ENCODE results near the gene KCNJ6.
A peak's percentile ranks its signal among the peaks of the same experiment; 100 is the strongest.
"Not testable (repeated sequence)": the region's sequence is repeated elsewhere in the genome, so short reads cannot be mapped to it uniquely, and the experiment has no call there.

KCNJ6 gene, protein sequence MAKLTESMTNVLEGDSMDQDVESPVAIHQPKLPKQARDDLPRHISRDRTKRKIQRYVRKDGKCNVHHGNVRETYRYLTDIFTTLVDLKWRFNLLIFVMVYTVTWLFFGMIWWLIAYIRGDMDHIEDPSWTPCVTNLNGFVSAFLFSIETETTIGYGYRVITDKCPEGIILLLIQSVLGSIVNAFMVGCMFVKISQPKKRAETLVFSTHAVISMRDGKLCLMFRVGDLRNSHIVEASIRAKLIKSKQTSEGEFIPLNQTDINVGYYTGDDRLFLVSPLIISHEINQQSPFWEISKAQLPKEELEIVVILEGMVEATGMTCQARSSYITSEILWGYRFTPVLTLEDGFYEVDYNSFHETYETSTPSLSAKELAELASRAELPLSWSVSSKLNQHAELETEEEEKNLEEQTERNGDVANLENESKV

DNA sequence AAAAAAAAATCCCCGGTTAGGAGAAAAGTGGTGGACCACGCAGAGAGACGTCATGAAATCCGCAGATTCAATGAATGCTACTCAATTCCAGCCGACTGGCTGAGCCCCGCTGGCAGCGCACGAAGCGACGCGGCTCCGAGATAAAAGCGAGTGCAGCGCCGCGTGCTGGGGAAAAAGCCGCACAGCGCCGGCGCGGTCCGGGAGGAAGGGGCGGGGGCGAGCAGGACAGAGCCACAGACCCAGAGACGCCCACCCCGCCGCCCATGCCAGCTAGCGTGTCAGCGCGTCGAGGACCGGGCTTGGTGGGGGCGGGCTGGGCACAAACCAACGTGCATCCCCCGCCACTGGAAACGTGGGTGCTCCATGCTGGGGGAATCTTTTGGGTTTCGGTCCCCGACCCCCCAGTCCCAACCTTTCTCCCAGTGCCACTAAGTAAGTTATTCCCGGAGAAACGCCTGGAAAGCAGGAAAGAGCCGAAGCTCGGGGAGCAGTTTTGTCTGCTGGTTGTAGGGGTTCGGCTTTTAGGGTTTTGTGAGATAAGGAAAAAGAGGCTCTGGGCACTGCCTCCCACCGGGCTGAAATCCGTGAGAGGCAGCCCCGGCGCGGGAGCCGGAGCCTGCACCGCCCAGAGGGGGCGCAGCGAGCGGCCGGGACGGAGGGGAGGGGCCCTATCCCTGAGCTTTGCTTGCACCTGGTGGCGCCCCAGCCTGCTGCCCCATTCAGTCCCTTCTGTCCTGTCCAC is at the start of gene KCNJ6:
Gene KCNJ6 (minus strand): TSS at position 148 of the 742 bp plus-strand sequence. CDS start 75,775 bp downstream, outside the sequence.
- peak; percentile 55 for DNase-seq

DNA sequence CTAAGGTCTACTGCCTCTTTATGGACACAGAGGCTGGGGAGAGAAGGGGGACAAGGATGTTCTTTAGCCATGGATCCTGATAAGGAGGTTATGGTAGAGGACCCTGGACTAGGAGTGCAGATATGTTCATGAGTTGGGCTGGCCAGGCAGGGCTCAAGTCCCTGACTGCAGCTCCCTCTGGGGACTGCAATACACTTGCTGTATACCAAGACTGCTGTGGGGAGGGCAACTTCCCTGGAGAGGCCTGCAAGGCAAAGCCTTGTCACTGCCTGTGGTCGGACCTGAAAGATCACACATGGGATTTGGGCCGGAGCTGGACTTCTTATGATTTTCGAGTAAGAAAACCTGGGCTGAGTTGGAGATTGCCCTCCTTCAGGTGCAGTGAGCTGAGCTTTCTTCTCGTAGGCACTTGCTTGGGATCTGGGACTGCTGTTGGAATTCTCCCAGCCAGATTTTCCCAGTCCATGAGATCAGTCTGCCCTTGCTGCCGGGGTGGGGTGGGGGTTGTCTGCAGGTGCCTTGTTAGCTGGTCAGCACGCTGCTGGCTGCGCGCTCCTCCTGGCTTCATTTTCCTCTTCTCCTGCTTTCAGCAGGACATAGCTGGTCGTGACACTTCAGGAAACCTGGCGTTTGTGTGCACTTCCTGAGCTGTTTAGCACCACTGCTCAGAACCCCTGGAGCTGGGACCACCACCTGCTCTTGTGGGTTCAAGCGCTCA is 49.0 kb upstream of the KCNJ6 start:
- DNase-seq: no peak

DNA sequence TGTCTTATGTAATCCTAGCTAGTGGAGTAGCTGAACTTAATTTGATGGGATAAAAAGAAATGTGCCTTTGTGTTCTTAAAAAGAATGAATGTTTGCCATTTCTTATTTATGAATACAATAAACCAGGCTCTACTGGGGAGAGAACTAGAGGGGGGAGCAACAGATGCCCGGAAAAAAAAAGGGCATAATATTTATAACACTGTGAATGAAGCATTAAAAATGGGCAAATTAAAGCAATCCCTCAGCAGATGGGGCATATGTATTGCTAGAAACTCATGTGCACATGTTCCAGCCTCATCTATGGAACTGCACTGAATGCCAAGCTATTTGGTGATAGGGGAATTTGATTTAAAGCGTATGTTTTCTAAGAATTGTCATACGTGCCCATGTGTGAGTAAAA is 42.3 kb upstream of the KCNJ6 start:
- DNase-seq: no peak

DNA sequence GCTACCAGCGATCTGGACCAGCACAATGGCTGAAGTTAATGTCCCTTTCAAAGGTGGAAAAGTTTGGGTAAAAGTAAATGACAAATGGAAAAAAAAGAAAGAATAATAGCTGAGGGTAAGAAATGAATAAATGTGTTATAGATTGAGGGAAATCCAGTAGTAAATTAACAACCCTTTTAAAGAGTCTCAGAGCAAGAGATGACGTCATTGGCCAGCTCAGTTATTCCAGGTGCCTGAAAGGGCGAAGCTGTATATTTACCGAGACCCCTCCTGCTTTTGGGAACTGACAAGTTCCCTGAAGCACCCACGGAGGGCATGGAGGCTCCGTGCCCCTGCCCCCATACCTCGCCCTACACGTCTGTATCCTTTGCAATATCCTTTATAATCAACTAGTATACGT is 40.5 kb upstream of the KCNJ6 start:
- no peak for DNase-seq

DNA sequence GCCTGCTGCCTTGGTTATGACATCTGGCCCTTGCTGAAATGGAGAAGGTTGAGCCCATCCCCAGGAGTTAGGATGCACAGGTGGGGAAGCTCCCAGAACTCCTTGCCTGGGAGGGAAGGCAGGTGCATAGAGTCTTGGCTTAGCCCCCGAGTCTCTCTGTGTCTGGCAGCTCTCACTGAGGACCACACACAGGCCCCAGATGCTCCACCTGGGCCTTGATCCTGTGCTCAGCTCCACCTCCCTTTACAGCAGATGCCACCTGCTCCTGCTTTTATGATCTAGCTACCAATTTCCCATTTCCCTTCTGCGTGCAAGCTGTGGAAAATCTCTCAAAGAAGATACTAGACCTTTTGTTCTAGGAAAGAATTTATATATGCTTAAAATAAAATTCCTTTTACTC is 28.8 kb upstream of the KCNJ6 start:
- DNase-seq: no peak

DNA sequence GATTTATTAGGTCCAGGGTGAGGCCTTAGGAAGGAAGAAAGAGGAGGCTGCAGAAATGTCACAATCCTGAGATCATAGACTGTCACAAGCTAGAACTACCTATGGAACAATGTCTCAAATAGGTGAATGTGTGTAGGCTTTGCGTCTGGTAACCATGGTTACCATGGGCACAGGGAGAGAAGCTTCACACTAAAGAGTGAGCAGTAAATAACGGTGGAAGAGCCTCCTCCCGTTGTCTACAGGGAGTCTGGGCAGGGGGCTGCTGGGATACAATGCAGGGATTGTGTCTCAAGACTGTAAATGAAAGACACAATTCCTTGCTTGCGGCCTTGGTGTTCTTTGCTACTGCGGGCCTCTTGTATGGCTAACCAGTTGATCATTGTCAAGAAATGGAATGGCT is 28.2 kb upstream of the KCNJ6 start:
- DNase-seq: no peak

DNA sequence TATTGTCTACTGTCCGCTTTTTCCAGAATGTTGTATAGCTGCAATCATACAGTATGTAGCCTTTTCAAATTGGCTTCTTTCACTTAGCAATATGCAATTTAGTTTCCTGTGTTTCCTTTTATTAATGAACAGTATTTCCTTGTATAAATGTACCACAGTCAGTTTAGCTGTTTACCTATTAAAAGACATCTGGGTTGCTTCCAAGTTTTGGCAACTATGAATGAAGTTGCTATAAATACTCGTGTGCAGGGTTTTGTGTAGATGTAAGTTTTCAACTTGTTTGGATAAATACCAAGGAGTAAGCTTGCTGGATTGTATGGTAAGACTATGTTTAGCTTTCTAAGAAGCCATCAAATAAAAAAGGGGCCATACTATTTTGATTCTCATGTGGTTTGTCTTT is 24.4 kb upstream of the KCNJ6 start:
- DNase-seq: no peak

DNA sequence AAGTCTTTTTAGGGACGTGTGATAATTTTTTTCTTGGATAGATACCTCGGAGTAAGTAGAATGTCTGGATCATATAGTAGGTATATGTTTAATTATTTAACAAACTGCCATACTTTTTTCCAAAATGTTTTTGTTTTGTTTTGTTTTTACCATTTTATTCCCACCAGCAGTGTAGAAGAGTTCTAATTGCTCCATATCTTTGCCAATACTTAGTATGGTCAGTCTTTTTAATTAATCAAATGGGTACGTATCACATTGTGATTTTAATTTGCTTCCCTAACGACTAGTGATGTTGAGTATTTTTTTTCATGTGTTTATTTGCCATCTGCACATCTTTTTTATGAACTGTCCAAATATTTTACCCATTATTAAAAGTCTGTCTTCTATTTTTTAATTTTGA is 23.6 kb upstream of the KCNJ6 start:
- DNase-seq: no peak

DNA sequence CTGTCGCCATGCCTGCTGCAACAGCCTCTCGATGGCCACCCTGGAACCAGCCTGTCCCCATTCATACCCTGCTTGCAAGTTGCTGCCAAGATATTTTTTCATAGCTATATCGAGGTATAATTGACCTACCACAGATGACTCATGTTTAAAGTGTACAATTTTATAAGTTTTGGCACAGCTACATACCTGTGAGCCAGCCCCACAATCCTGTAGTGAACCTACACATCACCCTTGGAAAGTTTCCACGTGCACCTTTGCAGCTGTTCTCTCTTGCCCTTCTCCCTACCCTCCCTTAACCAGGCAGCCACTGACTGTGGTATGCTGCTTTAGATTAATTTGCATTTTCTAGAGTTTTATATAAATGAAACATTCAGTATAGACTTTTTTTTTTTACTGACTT is 23.0 kb upstream of the KCNJ6 start:
- DNase-seq: no peak

DNA sequence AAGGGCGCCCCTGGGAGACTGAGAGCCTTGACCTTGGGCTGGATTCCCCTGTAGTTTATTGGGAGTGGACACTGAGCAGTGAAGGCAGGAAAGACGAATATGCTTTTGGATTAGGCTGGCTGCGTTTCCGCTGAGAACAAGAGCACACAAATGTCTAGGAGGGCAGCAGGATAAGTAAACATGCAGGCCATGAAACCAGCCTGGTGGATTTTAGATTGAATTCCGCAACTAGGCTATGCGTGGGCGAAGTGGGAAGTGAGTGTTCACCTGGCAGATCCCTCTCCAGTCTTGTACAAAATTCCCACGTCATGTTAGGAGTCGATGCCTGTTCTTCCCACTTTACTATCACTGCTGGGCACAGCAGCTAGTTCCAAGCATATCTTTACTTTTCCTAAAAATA is 21.4 kb upstream of the KCNJ6 start:
- no peak for DNase-seq

DNA sequence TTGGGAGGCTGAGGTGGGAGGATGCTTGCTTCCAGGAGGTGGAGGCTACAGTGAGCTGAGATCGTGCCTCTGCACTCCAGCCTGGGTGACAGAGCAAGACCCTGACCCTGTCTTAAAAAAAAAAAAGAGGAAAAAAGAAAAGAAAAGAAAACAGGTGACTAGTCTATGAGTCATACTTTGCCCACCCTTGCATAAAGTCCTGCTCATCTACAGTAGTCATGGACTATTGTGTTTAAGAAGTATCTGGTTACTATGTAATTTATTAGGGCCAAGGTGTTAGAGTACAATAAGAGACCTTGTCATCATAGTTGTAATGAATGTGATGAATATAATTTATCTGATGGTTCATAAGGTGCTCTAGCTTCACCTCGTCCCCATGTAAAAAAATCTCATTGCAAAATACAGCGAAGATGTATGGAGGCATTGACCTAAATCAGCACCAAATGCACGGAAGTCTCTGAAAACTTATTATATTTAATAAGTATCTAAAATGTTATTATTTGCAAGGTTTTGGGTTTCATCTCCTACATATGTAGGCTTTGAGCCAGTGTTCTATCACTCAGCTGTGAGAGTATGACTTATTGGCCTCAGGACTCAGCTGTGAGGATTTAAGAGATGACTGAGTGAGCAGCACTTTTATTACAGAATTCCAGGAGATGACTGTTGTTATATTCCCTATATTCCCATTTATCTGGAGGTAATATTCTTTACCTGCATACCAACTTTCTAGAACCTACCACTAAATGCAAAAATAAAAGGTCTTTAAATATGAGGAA is 19.9 kb upstream of the KCNJ6 start:
- no peak for DNase-seq

DNA sequence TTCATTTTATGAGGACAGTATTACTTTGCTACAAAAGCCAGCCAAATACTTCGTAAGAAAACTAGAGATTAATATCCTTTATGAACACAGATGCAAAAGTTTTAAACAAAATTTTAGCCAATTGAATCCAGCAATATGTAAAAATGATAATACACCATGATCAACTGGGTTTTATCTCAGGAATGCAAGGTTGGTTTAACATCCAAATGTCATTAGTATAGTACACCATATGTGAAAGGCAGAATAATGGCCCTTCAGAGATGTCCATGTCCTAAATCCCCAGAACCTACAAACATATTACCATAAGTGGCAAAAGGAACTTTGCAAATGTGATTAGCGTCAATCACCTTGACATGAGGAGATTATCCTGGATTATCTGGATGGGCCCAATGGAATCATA is 16.7 kb upstream of the KCNJ6 start:
- DNase-seq: no peak

DNA sequence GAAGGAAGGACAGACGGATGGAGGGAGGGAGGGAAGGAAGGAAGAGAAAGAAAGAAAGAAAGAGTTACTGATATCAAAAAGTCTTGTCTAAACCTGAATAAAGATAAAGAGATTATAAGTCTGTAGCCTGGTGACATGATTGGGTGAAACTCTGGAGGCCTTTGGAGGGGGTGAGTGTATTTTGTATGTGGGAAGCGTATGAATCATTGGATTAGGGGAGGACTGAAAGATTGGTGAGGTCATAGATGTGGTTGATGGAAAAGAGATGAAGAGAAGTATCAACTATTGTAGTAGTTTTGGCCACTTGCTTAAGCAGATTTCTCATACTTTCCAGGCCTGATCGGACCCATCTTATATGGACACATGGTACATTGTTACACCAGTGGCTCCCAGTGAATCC is 11.5 kb upstream of the KCNJ6 start:
- DNase-seq: no peak

DNA sequence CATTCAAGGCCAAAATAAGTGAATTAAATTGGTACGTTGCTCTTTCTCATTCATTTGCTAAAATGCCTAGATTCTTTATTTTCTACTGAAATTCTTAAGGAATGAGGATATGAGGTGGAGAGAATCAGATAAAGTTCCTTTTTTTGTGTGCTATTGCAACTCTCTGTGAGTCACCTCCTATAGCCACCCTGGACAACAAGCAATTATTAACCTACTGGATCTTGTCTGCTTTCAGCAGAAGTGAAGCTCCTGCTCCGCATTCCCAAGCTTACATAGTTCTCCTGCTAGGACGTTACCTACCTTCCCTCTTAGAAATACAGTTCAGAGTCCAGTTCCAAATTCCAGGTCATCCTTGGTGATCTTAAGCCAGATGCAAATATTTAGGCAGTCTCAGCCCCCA is 4.8 kb upstream of the KCNJ6 start:
- DNase-seq: no peak

DNA sequence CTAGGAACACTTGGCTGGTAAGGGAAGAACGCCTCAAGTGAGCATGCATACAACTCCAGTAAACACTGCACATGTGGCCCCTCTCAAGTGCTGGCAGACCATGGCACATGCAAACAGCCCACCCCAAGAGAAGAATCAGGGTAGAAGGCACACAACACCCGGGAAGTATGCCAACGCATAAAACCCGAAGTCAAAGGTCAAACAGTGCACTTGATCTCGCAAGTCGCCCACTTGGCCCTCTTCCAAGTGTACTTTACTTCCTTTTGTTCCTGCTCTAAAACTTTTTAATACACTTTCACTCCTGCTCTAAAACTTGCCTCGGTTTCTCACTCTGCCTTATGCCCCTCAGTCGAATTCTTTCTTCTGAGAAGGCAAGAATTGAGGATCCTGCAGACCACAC is 4.0 kb upstream of the KCNJ6 start:
- not testable (repeated sequence) for DNase-seq

DNA sequence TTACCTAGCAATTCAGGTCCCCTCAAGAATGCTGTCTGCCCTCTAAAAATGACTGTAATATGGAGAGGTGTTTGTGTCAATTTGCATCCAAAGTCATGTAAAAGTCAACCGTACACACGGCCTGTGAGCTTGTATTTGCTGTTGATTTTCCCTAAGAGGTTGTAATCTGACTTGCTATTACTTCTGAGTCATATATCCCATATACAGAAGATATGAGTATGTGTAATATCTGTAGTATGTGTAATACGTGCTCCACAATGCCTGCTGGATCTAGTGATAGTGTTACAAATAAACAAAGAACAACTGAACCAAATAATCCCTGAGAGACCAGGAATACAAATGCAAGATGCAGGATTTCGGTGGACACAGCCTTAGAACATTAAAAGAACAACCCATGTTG is 1.4 kb upstream of the KCNJ6 start:
- DNase-seq: no peak

DNA sequence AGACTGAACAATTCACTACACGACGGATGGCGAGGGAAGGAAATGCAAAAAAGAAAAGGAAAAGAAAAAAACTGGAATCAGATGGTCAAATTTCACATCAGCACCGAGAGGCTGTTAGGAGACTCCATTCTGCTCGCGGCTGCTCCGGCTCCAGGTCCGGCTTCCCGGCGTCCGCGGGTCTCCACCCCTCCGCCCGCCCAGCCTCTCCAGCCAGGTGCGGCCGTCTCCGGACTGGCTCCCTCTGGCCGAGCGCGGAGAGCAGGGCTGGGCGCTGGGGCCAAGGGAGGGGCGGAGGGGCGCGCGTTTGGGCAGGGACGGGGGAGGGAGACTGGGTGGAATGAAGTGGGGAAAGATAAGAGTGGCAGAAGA is 332 bp downstream of the KCNJ6 start:
- DNase-seq: no peak

DNA sequence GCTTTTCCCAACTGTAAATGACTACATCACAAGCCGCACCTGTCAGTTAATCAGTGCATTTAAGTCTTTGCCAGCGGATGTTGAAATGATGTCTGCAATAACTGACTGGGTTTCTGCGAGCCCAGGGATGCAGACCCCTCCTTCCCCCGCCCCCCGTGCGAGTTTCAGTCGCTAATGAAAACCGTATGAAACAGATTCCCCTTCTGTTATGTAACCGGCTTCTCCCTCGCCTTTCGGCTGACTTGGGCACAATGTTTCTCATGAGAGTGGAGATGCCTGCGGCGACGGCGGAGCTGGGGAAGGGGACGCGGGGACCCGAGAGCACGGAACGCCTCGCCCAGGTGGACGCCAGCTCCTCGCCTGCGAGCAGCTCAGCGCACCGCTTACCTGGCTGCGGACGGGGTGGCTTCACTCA is 753 bp downstream of the KCNJ6 start:
- DNase-seq: peak; percentile 27

DNA sequence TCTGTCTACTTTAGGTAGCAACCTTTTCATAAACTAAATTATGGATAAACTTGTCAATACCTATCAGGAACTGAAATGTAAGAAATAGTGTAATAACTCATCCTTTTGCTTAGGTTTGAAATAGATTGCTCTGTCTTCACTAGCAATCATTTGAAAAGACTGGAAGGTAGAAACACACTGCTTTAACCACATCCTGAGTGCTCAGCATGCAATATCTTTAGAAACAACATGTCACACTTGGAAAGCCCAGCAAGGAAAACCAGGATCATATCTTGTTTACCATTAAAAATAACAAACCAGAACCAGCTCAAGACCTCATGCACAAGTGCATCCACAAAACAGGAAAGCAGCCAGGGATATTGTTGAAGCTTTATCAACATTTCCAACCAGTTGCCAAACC is 3.6 kb downstream of the KCNJ6 start:
- no peak for DNase-seq

DNA sequence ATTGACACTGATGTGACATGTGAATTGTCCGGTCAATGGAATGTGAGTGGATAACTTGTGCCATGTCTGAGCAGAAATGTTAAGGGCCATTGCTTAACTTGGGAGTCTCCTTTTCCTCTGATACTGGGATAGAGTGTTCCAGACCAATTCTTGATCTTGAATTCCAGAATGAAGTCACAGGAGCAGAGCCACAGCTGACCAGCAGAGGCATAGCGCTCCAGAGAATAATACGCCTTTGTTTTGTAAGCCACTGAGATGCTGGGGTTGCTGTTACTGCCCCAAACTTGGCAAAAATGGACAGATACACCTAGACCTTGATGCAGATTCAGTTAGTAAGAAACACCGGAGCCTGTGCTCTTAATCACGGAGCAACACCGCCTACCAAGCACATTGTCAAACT is 6.3 kb downstream of the KCNJ6 start:
- DNase-seq: no peak

DNA sequence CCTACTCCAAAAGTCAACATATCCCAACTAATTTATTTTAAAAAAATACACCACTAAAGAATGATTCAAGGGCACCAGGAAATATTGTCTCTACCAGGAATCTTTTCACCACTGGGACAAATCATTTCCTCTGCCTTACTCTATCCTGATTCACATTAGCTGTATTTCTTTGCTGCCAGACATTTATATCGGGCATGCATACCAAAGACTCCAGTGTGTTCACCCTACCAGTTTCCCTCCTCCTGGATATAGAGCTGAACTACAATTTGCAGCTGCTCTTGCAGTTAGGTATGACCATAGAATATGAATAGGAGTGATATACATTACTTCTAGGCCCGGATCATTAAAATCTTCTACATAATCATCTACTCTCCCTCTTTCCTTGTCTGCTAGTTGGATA is 7.6 kb downstream of the KCNJ6 start:
- no peak for DNase-seq

DNA sequence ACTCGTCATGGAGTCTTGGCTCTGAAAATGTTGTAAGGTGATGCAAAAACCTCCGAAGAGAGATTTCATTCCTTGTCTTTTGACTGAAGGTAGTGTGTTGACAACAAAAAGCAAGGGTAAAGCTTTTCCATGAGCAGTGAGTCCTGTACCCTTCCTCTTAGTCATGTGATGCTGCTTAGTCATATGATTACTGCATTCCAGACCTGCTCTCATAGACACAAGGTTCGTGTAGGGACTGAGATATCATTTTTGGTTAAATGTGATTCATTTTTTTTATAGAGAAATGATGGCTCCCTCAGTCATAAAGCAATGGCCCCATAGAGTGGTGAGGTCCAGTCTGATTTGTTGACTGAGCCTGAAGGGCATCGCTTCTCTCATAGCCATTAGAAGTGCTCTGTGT is 9.2 kb downstream of the KCNJ6 start:
- no peak for DNase-seq

DNA sequence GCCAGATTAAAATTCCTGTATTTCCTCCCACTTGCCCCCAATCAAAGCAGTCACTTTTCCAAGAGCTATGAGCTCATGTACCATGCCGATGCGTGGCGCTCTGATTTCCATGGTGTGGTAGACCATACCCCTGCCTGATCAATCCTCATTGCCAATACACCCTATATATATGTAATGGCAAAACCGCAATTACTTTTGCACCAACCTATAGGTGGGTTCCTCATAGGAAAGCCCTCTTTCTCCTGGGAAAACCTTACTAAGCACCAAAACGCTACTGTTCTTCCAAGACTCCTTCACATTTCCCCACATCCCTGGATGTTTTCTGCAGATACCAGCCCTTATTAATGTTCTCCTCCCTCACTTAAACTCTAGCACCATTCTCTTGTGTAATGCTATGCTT is 11.0 kb downstream of the KCNJ6 start:
- DNase-seq: no peak

Measured in left hindlimb (tissue), 1 donor.